Upper lobe of left lung (tissue), 4 donors: ENCODE measurements around the gene TTC23.

Source experiments
- CTCF ChIP-seq, 6 experiments: fragments of 450-650 bp in 4 of 6; fragments of 200-600 bp in 2 of 6; sonication (generic) in 2 of 6; IDR thresholded peaks; one replicate each; pipeline ENCODE4 v1.5.1; 2016 to 2019; ENCODE audit warnings: antibody characterized with exemption in 6 of 6
- EP300 ChIP-seq, 4 donors: sonication (generic); formaldehyde crosslinking; IDR thresholded peaks; one replicate each; pipeline ENCODE4 v1.5.1; 2017; ENCODE audit warnings: antibody characterized with exemption in 4 of 4, control low read depth in 2 of 4
- POLR2AphosphoS5 ChIP-seq, 2 donors: sonication (generic); formaldehyde crosslinking; IDR thresholded peaks; one replicate each; pipeline ENCODE4 v1.5.1; 2017; ENCODE audit warnings: antibody characterized with exemption in 2 of 2

GRCh38 chr15:99295840-99296239 lies 46.5 kb upstream of the TTC23 start:
- TF ChIP-seq CTCF (IDR thresholded peaks at IDR 0.05): no peak
- TF ChIP-seq EP300 (IDR thresholded peaks at IDR 0.05): no peak
- TF ChIP-seq POLR2AphosphoS5 (IDR thresholded peaks at IDR 0.05): no peak
